Upper lobe of right lung (tissue), 1 donor: ENCODE results near the gene LRRN2. TPM values are rescaled to one million over a fixed set of nuclear protein-coding genes. Genes with fewer than 3 reads are reported as not detected.
"Not testable (repeated sequence)": the region's sequence is repeated elsewhere in the genome, so short reads cannot be mapped to it uniquely, and the experiment has no call there.

Experiments
- ATAC-seq: fragments of 200-7000 bp; cut with Tn5 transposase; one replicate; pipeline ENCODE4 v1.9.1; 2020; ENCODE audit warnings: mild to moderate bottlenecking, moderate library complexity
- DNase-seq: peaks from one replicate; pipeline ENCODE4 v3.0.0-alpha.2; 2020
- H3K27ac ChIP-seq: fragments of 200-600 bp; one replicate; pipeline ENCODE4 v1.8.0; 2022
- H3K27me3 ChIP-seq: fragments of 200-600 bp; one replicate; pipeline ENCODE4 v1.8.0; 2022; ENCODE audit warnings: mild to moderate bottlenecking
- H3K36me3 ChIP-seq: fragments of 200-600 bp; one replicate; pipeline ENCODE4 v1.8.0; 2022
- H3K4me1 ChIP-seq: fragments of 200-600 bp; one replicate; pipeline ENCODE4 v1.8.0; 2022
- H3K4me3 ChIP-seq: fragments of 200-600 bp; one replicate; pipeline ENCODE4 v1.8.0; 2022; ENCODE audit warnings: mild to moderate bottlenecking
- H3K9me3 ChIP-seq: fragments of 200-600 bp; one replicate; pipeline ENCODE4 v1.8.0; 2022
- CTCF ChIP-seq: fragments of 200-600 bp; IDR thresholded peaks from one replicate; pipeline ENCODE4 v1.8.0; 2022; ENCODE audit warnings: antibody characterized with exemption
- intact Hi-C: fragments of 100-400 bp; cut with DNase I; formaldehyde crosslinking; loops from one replicate; pipeline ENCODE4 v1.11.0; 2022
- total RNA-seq: library from RNA; stranded (reverse); fragmentation: NEBNext Ultra II Directional; extraction: Animal tissue kit (Norgen Biotek cat#: 25700); gene quantifications from one replicate; pipeline ENCODE4 v1.2.1, GENCODE V29; 2021
- donor health status: DM: no; HTN: yes; CAD: no; lungs with severe emphysema.

Gene LRRN2
- total RNA-seq, 1 donor from 2014 or later = 3.2 TPM

GRCh38 chr1:204640578-204640977 lies 45.0 kb downstream of the LRRN2 start:
- H3K36me3 ChIP-seq = no peaks in the 10 kb centered on the region
- TF ChIP-seq CTCF = no peak
- DNase-seq (no peak), ATAC-seq (no peak)
- intact Hi-C loops = no loop called here
- no peaks in the 10 kb centered on the region for H3K27me3 ChIP-seq
- no peaks in the 10 kb centered on the region for H3K4me1 ChIP-seq
- no peak overlapping the region for H3K4me3 ChIP-seq
- H3K9me3 ChIP-seq = no peaks in the 10 kb centered on the region
- no peak overlapping the region for H3K27ac ChIP-seq

GRCh38 chr1:204634260-204634910 lies 51.2 kb downstream of the LRRN2 start:
- TF ChIP-seq CTCF = no peak

GRCh38 chr1:204633665-204634064 lies 51.9 kb downstream of the LRRN2 start:
- no peak for TF ChIP-seq CTCF
- Histone ChIP-seq H3K9me3 (no peaks in the 10 kb centered on the region), H3K4me1 (no peaks in the 10 kb centered on the region), H3K4me3 (no peak overlapping the region), H3K36me3 (no peaks in the 10 kb centered on the region), H3K27me3 (peaks cover 6% of the 10 kb centered on the region), H3K27ac (no peak overlapping the region)
- intact Hi-C loops = no loop called here
- ATAC-seq (no peak), DNase-seq (no peak)

More at GRCh38 chr1:204634260-204634910, 51.2 kb downstream of the LRRN2 start:
- Histone ChIP-seq H3K27me3 (peaks cover 6% of the 10 kb centered on the region), H3K4me1 (no peaks in the 10 kb centered on the region), H3K4me3 (no peak overlapping the region), H3K9me3 (no peaks in the 10 kb centered on the region), H3K36me3 (no peaks in the 10 kb centered on the region), H3K27ac (no peak overlapping the region)
- intact Hi-C loops = no loop called here
- DNase-seq (no peak), ATAC-seq (no peak)

- no peaks in the 10 kb centered on the region for H3K9me3 ChIP-seq
- H3K27me3 ChIP-seq = peaks cover 6% of the 10 kb centered on the region
- no peaks in the 10 kb centered on the region for H3K4me1 ChIP-seq
- TF ChIP-seq CTCF = no peak
- H3K4me3 ChIP-seq = no peak overlapping the region
- DNase-seq = no peak
- no peak overlapping the region for H3K27ac ChIP-seq
- H3K36me3 ChIP-seq = no peaks in the 10 kb centered on the region
- ATAC-seq = no peak
- intact Hi-C loops = no loop called here
These were observed 55.2 kb downstream of the LRRN2 start for GRCh38 chr1:204630132-204630905.

- DNase-seq, H3K4me3 ChIP-seq, H3K36me3 ChIP-seq, ATAC-seq, H3K27me3 ChIP-seq, H3K27ac ChIP-seq, H3K9me3 ChIP-seq, H3K4me1 ChIP-seq, intact Hi-C loops: not testable (repeated sequence)
These were observed 56.1 kb downstream of the LRRN2 start for GRCh38 chr1:204629459-204629858.

GRCh38 chr1:204628868-204629267 lies 56.7 kb downstream of the LRRN2 start:
- H3K4me1 ChIP-seq = no peaks in the 10 kb centered on the region
- no peak for TF ChIP-seq CTCF
- H3K27me3 ChIP-seq = peaks cover 6% of the 10 kb centered on the region
- H3K36me3 ChIP-seq = no peaks in the 10 kb centered on the region
- intact Hi-C loops = no loop called here
- no peak overlapping the region for H3K27ac ChIP-seq
- DNase-seq (no peak), ATAC-seq (no peak)
- no peak overlapping the region for H3K4me3 ChIP-seq
- no peaks in the 10 kb centered on the region for H3K9me3 ChIP-seq
